Activated CD8-positive, alpha-beta memory T cell treated with anti-CD3 and anti-CD28 coated beads for 1 hour (primary cell): Measurements from ENCODE around the gene PATL1.

ENCODE experiments used
- DNase-seq, 2 donors: peaks; one replicate each; pipeline ENCODE4 v3.0.0-alpha.2; 2020; ENCODE audit warnings: low read depth in 1 of 2; ENCODE audit errors: extremely low read depth in 1 of 2

The PATL1 gene

GRCh38 chr11:59615120-59615636 lies 53.7 kb downstream of the PATL1 start:
- DNase-seq: peak; percentile 34 to 35

GRCh38 chr11:59614277-59615119 lies 54.3 kb downstream of the PATL1 start:
- DNase-seq: no peak

GRCh38 chr11:59611570-59612565 lies 57.0 kb downstream of the PATL1 start:
- no peak for DNase-seq

- no peak for DNase-seq
Measured at GRCh38 chr11:59610289-59610688, 58.5 kb downstream of the PATL1 start.

GRCh38 chr11:59607703-59608454 lies 61.0 kb downstream of the PATL1 start:
- DNase-seq: no peak

GRCh38 chr11:59602432-59602831 lies 66.4 kb downstream of the PATL1 start:
- no peak for DNase-seq

GRCh38 chr11:59601788-59602187 lies 67.0 kb downstream of the PATL1 start:
- no peak for DNase-seq

- no peak for DNase-seq
Measured at GRCh38 chr11:59600636-59601035, 68.2 kb downstream of the PATL1 start.

- no peak for DNase-seq
Measured at GRCh38 chr11:59600234-59600633, 68.6 kb downstream of the PATL1 start.

GRCh38 chr11:59598961-59599360 lies 69.9 kb downstream of the PATL1 start:
- DNase-seq: no peak
